Erythroblast (primary cell): ENCODE measurements around the gene PPP1R36.
"Not testable (repeated sequence)": the region's sequence is repeated elsewhere in the genome, so short reads cannot be mapped to it uniquely, and the experiment has no call there.

Source experiments
- DNase-seq, 2 experiments: peaks; one replicate each; lab custom pipeline; 2025; lab: John Stamatoyannopoulos, UW
- GATA1 ChIP-seq: IDR thresholded peaks from 2 replicates; pipeline ENCODE4 v1.6.1; 2011; ENCODE audit warnings: low read depth, mild to moderate bottlenecking, control low read depth, low read length, moderate library complexity
- POLR2A ChIP-seq: IDR thresholded peaks from 2 replicates; pipeline ENCODE4 v1.6.1; 2011; ENCODE audit warnings: mild to moderate bottlenecking, low read length

The PPP1R36 gene

GRCh38 chr14:64509036-64509435, 40.7 kb upstream of the PPP1R36 start:
- no peak for DNase-seq
- TF ChIP-seq GATA1 (no peak), POLR2A (no peak)

- peak; percentile 74 to 85 for DNase-seq
- TF ChIP-seq POLR2A (no peak), GATA1 (no peak)
These were observed 38.7 kb upstream of the PPP1R36 start for GRCh38 chr14:64510825-64511671.

GRCh38 chr14:64513271-64513670, 36.5 kb upstream of the PPP1R36 start:
- TF ChIP-seq POLR2A (no peak), GATA1 (no peak)
- no peak for DNase-seq

GRCh38 chr14:64515053-64515452, 34.7 kb upstream of the PPP1R36 start:
- DNase-seq, result no peak
- TF ChIP-seq GATA1 (no peak), POLR2A (no peak)

- DNase-seq, result no peak
- TF ChIP-seq POLR2A (no peak), GATA1 (no peak)
These were observed 32.8 kb upstream of the PPP1R36 start for GRCh38 chr14:64516969-64517368.

GRCh38 chr14:64517667-64518066, 32.1 kb upstream of the PPP1R36 start:
- DNase-seq, result not testable (repeated sequence)

- DNase-seq, result no peak
- TF ChIP-seq POLR2A (no peak), GATA1 (no peak)
These were observed 31.5 kb upstream of the PPP1R36 start for GRCh38 chr14:64518229-64518628.

GRCh38 chr14:64520699-64521098, 29.1 kb upstream of the PPP1R36 start:
- TF ChIP-seq GATA1, result no peak
- no peak for TF ChIP-seq POLR2A
- DNase-seq, result no peak

- TF ChIP-seq POLR2A (no peak), GATA1 (no peak)
- no peak for DNase-seq
These were observed 27.0 kb upstream of the PPP1R36 start for GRCh38 chr14:64522591-64523355.

- no peak for DNase-seq
- no peak for TF ChIP-seq GATA1
- TF ChIP-seq POLR2A, result no peak
These were observed 24.4 kb upstream of the PPP1R36 start for GRCh38 chr14:64525354-64525753.

- no peak for DNase-seq
- TF ChIP-seq GATA1, result no peak
- no peak for TF ChIP-seq POLR2A
These were observed 18.2 kb upstream of the PPP1R36 start for GRCh38 chr14:64531567-64531966.

GRCh38 chr14:64536488-64537245, 13.1 kb upstream of the PPP1R36 start:
- no peak for DNase-seq
- TF ChIP-seq GATA1 (no peak), POLR2A (no peak)

- TF ChIP-seq POLR2A, result peak; percentile 90
- TF ChIP-seq GATA1, result no peak
- peak; percentile 99 for DNase-seq
These were observed 9.3 kb upstream of the PPP1R36 start, which contains the start of gene HSPA2 for GRCh38 chr14:64540208-64541202. Gene HSPA2 (plus strand): TSS chr14:64540741. CDS start chr14:64540850, 109 bp downstream.
